H1 (cell line): ENCODE results near the gene RNF220. TPM values are rescaled to one million over a fixed set of nuclear protein-coding genes. Genes with fewer than 3 reads are reported as not detected.

Experiments used
- ASH2L ChIP-seq: fragments of 200-600, 300-600 bp; sonication (generic); IDR thresholded peaks from one replicate; pipeline ENCODE4 v1.7.1; 2017; ENCODE audit warnings: low read length
- ATF2 ChIP-seq: IDR thresholded peaks from 2 replicates; pipeline ENCODE4 v1.6.1; 2012; ENCODE audit warnings: low read length, inconsistent platforms
- CHD2 ChIP-seq: IDR thresholded peaks from 2 replicates; pipeline ENCODE4 v1.6.1; 2012; ENCODE audit warnings: low read length, improper control_type of control experiment
- JUN ChIP-seq: IDR thresholded peaks from 2 replicates; pipeline ENCODE4 v1.6.1; 2011; ENCODE audit warnings: low read depth, mild to moderate bottlenecking, improper control_type of control experiment, low read length
- RAD21 ChIP-seq, 2 experiments: IDR thresholded peaks in 1 of 2; conservative IDR thresholded peaks in 1 of 2; 2 replicates each; pipeline ENCODE4 v1.6.1; 2011; ENCODE audit warnings: low read depth in 2 of 2, low read length in 2 of 2, improper control_type of control experiment in 1 of 2, inconsistent platforms in 1 of 2, mild to moderate bottlenecking in 1 of 2, moderate library complexity in 1 of 2
- SUZ12 ChIP-seq: fragments of 200-600 bp; sonication (generic); IDR thresholded peaks from 2 replicates; pipeline ENCODE4 v1.6.1; 2012; ENCODE audit warnings: mild to moderate bottlenecking, inconsistent platforms, low read length, moderate library complexity, mixed read lengths
- polyA plus RNA-seq, 7 experiments: library from polyadenylated mRNA; depleted of rRNA in 3 of 7; stranded (reverse) in 5 of 7; unstranded in 2 of 7; fragments of >200 nt in 5 of 7; fragments of 200-250 nt in 2 of 7; gene quantifications; 1 replicate in 5 of 7; 2 replicates in 1 of 7; 4 replicates in 1 of 7; pipeline versions ENCODE4 v1.2.1 to v1.2.3, GENCODE V29; 2011 to 2013; ENCODE audit warnings: missing spikeins in 2 of 7, mixed read lengths in 2 of 7
- total RNA-seq: library from RNA; stranded (reverse); fragmentation: NEBNext Ultra II Directional; extraction: Animal tissue kit (Norgen Biotek cat#: 25700); gene quantifications from 2 replicates; pipeline ENCODE4 v1.2.1, GENCODE V29; 2021

Gene RNF220
- total and polyA plus RNA-seq, 2 of the 8 experiments (the other 6 are each of a cell fraction or from before 2014, with no cell fraction given), result 123 to 160 TPM

- no peak for TF ChIP-seq JUN
- TF ChIP-seq SUZ12, result no peak
- TF ChIP-seq ATF2, result no peak
- no peak for TF ChIP-seq RAD21 (IDR thresholded peaks at IDR 0.05 in 1 of 2, conservative IDR thresholded peaks at IDR 0.05 in 1 of 2; ENCODE audit: low read depth in 2 of 2, low read length in 2 of 2)
- TF ChIP-seq CHD2, result no peak
- TF ChIP-seq ASH2L, result no peak
These were observed 18.8 kb downstream of the RNF220 start (continued) for GRCh38 chr1:44423591-44424537.
